Suppressor macrophage (primary cell): ENCODE results near the gene MARCHF5.
"Not testable (repeated sequence)": the region's sequence is repeated elsewhere in the genome, so short reads cannot be mapped to it uniquely, and the experiment has no call there.

ENCODE experiments used
- DNase-seq, 4 experiments: peaks; one replicate each; pipeline ENCODE4 v3.0.0-alpha.2; 2020 to 2022

MARCHF5 gene

DNA sequence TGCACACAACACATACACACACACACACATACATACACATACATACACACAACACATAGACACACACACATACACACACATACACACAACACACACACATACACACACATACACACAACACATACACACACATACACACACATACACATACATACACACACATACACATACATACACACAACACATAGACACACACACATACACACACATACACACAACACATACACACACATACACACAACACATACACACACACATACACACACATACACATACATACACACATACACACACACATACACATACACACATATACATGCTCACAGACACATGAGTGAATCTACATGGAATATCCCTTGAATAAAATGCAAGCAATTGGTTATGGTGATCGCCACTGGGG, 102.2 kb downstream of the MARCHF5 start:
- DNase-seq = not testable (repeated sequence)

DNA sequence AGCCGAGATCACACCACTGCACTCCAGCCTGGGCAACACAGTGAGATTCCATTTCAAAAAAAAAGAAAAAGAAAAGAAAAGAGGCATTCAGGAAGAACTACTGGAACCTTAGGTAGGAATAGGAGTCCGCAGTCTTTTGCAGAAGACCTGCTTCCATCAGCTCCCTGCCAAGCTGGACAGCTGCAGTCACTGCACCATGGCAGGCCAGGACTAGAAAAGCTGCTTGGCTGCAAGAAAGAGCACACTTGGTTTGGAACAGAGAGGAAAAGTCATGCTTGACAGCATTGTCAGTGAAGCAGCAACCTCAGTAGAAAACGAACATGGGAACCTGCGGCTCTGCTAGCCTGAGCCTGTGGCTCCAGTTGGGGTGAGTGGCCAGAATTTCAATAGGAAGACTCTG, 104.3 kb downstream of the MARCHF5 start:
- no peak for DNase-seq

DNA sequence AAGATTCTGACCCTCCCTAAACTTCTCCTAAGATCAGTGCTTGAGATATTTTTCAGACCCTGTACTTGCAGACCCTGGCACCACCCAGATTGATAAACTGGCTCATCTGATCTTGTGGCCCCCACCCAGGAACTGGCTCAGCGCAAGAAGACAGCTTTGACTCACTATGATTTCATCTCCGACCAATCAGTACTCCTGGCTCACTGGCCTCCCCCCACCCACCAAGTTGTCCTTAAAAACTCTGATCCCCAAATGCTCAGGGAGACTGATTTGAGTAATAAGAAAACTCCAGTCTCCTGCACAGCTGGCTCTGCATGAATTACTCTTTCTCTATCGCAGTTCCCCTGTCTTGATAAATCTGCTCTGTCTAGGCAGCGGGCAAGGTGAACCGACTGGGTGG, 111.3 kb downstream of the MARCHF5 start:
- DNase-seq = not testable (repeated sequence)
